HUES64 (cell line): ENCODE data around the gene HSD3B7.
A peak's percentile ranks its signal among the peaks of the same experiment; 100 is the strongest.

ENCODE experiments used
- H3K27ac ChIP-seq: 2 replicates; pipeline ENCODE4 v1.7.0; 2013; ENCODE audit warnings: low read depth, low read length, inconsistent platforms
- H3K27me3 ChIP-seq: 2 replicates; pipeline ENCODE4 v1.6.1; 2013; ENCODE audit warnings: mild to moderate bottlenecking, low read length; ENCODE audit not compliant: insufficient read depth
- H3K36me3 ChIP-seq: 2 replicates; pipeline ENCODE4 v1.6.1; 2013; ENCODE audit warnings: mild to moderate bottlenecking, low read length; ENCODE audit not compliant: insufficient read depth
- H3K4me1 ChIP-seq: 2 replicates; pipeline ENCODE4 v1.6.1; 2013; ENCODE audit warnings: mild to moderate bottlenecking, low read length, moderate library complexity; ENCODE audit not compliant: insufficient read depth
- H3K4me3 ChIP-seq: 2 replicates; pipeline ENCODE4 v1.5.1; 2013; ENCODE audit warnings: mild to moderate bottlenecking, low read length, moderate library complexity
- H3K9ac ChIP-seq: 2 replicates; pipeline ENCODE4 v1.6.1; 2013; ENCODE audit warnings: mild to moderate bottlenecking, low read depth, low read length
- H3K9me3 ChIP-seq: 2 replicates; pipeline ENCODE4 v1.6.1; 2013; ENCODE audit warnings: low read depth, low read length; ENCODE audit not compliant: insufficient read depth
- WGBS: fragments of 150-250, 120-280 bp; methylation state at CpG from one replicate; pipeline ENCODE4 v1.1.7; 2013; ENCODE audit warnings: missing lambda C conversion rate; 5-methylcytosine and 5-hydroxymethylcytosine counted together

HSD3B7 gene

DNA sequence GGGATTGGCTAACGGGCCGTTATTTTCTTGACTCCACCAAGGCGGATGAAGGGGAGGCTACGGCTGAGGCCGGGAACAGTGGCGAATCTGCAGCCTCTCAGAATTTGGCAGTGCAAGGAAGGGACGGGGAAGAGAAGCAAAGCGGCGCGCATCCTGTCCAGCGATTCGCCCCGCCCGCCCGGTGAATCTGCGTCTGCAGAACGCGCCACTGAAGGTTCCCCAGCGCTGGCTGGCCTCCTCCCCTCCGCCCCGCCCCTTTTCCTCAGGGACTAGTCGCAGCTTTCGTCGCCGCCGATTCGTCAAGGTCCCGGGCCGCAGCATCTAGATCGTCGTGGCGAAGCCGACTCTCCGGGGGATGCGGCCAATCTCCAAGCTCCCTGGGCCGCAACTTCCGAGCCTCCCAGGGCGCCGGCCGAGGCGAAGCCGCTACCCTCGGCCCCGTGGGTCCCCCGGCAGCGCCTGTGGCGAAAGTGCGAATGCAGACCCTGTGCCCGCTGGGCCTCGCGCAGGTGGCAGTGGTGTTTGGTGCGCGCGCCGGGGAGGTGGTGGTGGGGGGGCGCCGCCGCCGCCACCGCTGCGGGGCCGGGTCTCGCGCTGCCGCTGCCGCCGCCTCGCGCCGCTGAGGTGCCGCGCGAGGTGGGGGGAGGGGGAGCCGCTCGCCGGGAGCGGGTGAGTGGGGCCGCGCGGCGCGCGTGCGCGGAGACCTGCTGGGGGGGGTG lies 27.4 kb upstream of the HSD3B7 start, which contains the start of gene SETD1A:
Gene SETD1A, plus strand, starts transcription at position 299 of the 719 bp plus-strand sequence. CDS start 978 bp downstream, outside the sequence.
- H3K9me3 ChIP-seq: no peaks in the 10 kb centered on the region
- peak within 1 kb of the TSS; percentile 100 for H3K27ac ChIP-seq
- peak within 1 kb of the TSS; percentile 100 for H3K9ac ChIP-seq
- H3K4me1 ChIP-seq: 0 out of 2 replicates have a peak, but pooled peaks cover 4% of the 10 kb centered on the region
- WGBS: under 1% methylated on average over 85 of the region's 85 CpGs
- H3K4me3 ChIP-seq: peak within 1 kb of the TSS; percentile 92
- H3K27me3 ChIP-seq: no peaks in the 10 kb centered on the region
- H3K36me3 ChIP-seq: peaks cover 40% of the 10 kb centered on the region

- Histone ChIP-seq H3K27me3 (no peaks in the 10 kb centered on the region), H3K9ac (peak overlapping the region; percentile 100), H3K27ac (peak overlapping the region; percentile 100; the same call in 1 of the 2 replicates), H3K9me3 (no peaks in the 10 kb centered on the region), H3K36me3 (peaks cover 48% of the 10 kb centered on the region), H3K4me1 (0 out of 2 replicates have a peak, but pooled peaks cover 4% of the 10 kb centered on the region), H3K4me3 (peak overlapping the region; percentile 92)
- 23% methylated on average over 43 of the region's 55 CpGs for WGBS
Observed at GRCh38 chr16:30958175-30959079, 26.6 kb upstream of the HSD3B7 start.

GRCh38 chr16:30961384-30961783 lies 23.6 kb upstream of the HSD3B7 start:
- 0 out of 2 replicates have a peak, but pooled peaks cover 4% of the 10 kb centered on the region for H3K4me1 ChIP-seq
- H3K4me3 ChIP-seq: no peak overlapping the region
- no peaks in the 10 kb centered on the region for H3K9me3 ChIP-seq
- H3K36me3 ChIP-seq: peaks cover 76% of the 10 kb centered on the region
- H3K9ac ChIP-seq: no peak overlapping the region
- 96% methylated on average over 10 of the region's 11 CpGs for WGBS
- no peak overlapping the region for H3K27ac ChIP-seq
- no peaks in the 10 kb centered on the region for H3K27me3 ChIP-seq

- H3K4me1 ChIP-seq: no peaks in the 10 kb centered on the region
- H3K4me3 ChIP-seq: no peak overlapping the region
- 93% methylated on average over 18 of the region's 18 CpGs for WGBS
- H3K27ac ChIP-seq: no peak overlapping the region
- no peaks in the 10 kb centered on the region for H3K27me3 ChIP-seq
- H3K9me3 ChIP-seq: no peaks in the 10 kb centered on the region
- H3K9ac ChIP-seq: no peak overlapping the region
- H3K36me3 ChIP-seq: peaks cover 93% of the 10 kb centered on the region
Observed at GRCh38 chr16:30963925-30964511, 21.0 kb upstream of the HSD3B7 start.

DNA sequence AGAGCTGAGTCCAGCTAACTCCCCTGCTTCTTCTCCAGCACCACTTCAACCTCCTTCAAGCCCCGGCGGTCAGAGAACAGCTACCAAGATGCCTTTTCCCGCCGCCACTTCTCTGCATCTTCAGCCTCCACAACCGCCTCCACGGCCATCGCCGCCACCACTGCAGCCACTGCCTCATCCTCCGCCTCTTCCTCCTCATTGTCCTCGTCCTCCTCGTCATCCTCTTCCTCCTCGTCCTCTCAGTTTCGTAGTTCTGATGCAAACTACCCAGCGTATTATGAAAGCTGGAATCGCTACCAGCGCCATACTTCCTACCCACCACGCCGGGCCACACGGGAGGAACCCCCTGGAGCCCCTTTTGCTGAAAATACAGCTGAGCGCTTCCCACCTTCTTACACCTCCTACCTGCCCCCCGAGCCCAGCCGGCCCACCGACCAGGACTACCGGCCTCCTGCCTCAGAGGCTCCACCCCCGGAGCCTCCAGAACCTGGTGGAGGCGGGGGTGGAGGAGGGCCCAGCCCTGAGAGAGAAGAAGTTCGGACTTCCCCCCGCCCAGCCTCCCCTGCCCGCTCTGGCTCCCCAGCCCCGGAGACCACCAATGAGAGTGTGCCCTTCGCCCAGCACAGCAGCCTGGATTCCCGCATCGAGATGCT lies 20.3 kb upstream of the HSD3B7 start:
- Histone ChIP-seq H3K9ac (no peak overlapping the region), H3K27me3 (no peaks in the 10 kb centered on the region), H3K4me1 (no peaks in the 10 kb centered on the region), H3K9me3 (no peaks in the 10 kb centered on the region), H3K4me3 (no peak overlapping the region), H3K36me3 (peaks cover 93% of the 10 kb centered on the region), H3K27ac (no peak overlapping the region)
- WGBS: 94% methylated on average over 33 of the region's 33 CpGs

DNA sequence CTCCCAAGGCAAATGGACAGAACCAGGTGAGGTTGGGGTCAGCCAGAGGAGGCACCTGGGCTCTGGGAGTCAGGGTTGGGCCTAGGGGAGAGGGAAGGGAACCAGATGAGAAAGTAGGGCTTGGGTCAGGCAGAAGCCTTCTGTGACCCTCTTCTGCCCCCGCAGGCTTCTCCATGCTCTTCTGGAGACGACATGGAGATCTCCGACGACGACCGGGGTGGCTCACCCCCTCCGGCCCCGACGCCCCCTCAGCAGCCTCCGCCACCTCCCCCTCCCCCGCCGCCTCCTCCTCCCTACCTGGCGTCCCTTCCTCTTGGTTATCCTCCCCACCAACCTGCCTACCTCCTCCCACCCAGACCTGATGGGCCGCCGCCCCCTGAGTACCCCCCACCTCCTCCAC lies 19.6 kb upstream of the HSD3B7 start:
- 94% methylated on average over 15 of the region's 15 CpGs for WGBS
- Histone ChIP-seq H3K9ac (no peak overlapping the region), H3K27me3 (no peaks in the 10 kb centered on the region), H3K9me3 (no peaks in the 10 kb centered on the region), H3K27ac (no peak overlapping the region), H3K36me3 (peaks cover 91% of the 10 kb centered on the region), H3K4me1 (no peaks in the 10 kb centered on the region), H3K4me3 (no peak overlapping the region)

GRCh38 chr16:30966033-30966619 lies 18.9 kb upstream of the HSD3B7 start:
- Histone ChIP-seq H3K4me3 (no peak overlapping the region), H3K9me3 (no peaks in the 10 kb centered on the region), H3K4me1 (no peaks in the 10 kb centered on the region), H3K27ac (no peak overlapping the region), H3K9ac (no peak overlapping the region), H3K27me3 (no peaks in the 10 kb centered on the region), H3K36me3 (peaks cover 91% of the 10 kb centered on the region)
- 94% methylated on average over 19 of the region's 19 CpGs for WGBS

GRCh38 chr16:30967795-30968194 lies 17.2 kb upstream of the HSD3B7 start:
- Histone ChIP-seq H3K9ac (no peak overlapping the region), H3K4me3 (no peak overlapping the region), H3K4me1 (no peaks in the 10 kb centered on the region), H3K9me3 (no peaks in the 10 kb centered on the region), H3K27me3 (no peaks in the 10 kb centered on the region), H3K27ac (no peak overlapping the region), H3K36me3 (peaks cover 91% of the 10 kb centered on the region)
- 93% methylated on average over 4 of the region's 4 CpGs for WGBS

DNA sequence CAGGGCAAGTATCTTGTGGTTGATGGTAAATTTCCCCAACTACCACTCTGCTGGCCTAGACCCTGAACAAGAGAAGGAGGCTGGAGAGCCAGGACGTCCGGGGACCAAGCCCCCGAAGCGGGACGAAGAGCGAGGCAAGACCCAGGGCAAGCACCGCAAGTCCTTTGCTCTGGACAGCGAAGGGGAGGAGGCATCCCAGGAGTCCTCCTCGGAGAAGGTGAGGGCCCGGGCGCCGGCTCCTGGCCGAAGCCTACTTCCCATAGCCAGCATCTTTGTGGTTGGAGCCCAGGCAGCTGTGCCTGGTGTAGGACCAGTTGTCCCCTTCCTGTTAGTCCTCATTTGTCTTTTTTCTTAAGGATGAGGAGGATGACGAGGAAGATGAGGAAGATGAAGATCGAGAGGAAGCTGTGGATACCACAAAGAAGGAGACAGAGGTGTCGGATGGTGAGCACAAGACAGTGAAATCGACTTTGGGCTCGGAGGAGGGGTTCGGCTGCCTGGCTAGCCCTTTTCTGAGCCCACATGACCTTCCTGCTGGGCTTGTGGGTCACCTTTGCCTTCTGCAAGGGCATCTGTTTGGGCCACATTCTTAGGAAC lies 15.7 kb upstream of the HSD3B7 start:
- 95% methylated on average over 19 of the region's 19 CpGs for WGBS
- Histone ChIP-seq H3K27me3 (no peaks in the 10 kb centered on the region), H3K4me3 (no peak overlapping the region), H3K4me1 (no peaks in the 10 kb centered on the region), H3K27ac (no peak overlapping the region), H3K36me3 (peaks cover 91% of the 10 kb centered on the region), H3K9me3 (no peaks in the 10 kb centered on the region), H3K9ac (no peak overlapping the region)

- H3K4me3 ChIP-seq: no peak overlapping the region
- no peak overlapping the region for H3K27ac ChIP-seq
- no peak overlapping the region for H3K9ac ChIP-seq
- H3K9me3 ChIP-seq: no peaks in the 10 kb centered on the region
- peaks cover 93% of the 10 kb centered on the region for H3K36me3 ChIP-seq
- H3K27me3 ChIP-seq: no peaks in the 10 kb centered on the region
- H3K4me1 ChIP-seq: no peaks in the 10 kb centered on the region
- WGBS: 95% methylated on average over 14 of the region's 14 CpGs
Observed at GRCh38 chr16:30971298-30971697, 13.7 kb upstream of the HSD3B7 start.
